HG03439 (cell line): ENCODE results near the gene ANKRD33B.

Experiments used
- ATAC-seq: cut with Tn5 transposase; IDR thresholded peaks from one replicate; pipeline ENCODE4 v1.9.1; 2021; ENCODE audit warnings: mild to moderate bottlenecking, moderate library complexity; ENCODE audit not compliant: unreplicated experiment

The ANKRD33B gene

GRCh38 chr5:10577371-10578292, 13.8 kb downstream of the ANKRD33B start:
- ATAC-seq, result no peak

- no peak for ATAC-seq
These were observed 14.4 kb downstream of the ANKRD33B start for GRCh38 chr5:10578293-10578665.

DNA sequence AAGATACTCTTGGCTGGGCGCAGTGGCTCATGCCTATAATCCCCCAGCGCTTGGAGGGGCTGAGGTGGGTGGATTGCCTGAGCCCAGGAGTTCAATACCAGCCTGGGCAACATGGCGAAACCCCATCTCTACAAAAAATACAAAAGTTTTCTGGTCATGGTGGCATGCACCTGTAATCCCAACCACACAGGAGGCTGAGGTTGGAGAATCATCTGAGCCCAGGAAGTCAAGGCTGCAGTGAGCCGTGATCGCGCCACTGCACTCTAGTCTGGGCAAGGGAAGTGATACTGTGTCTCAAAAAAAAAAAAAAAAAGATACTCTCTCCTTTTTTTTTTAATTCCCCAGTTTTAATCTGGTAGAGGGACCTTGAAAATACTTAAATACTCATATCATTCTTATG, 15.0 kb downstream of the ANKRD33B start:
- peak; percentile 40 for ATAC-seq

- peak; percentile 33 for ATAC-seq
These were observed 16.0 kb downstream of the ANKRD33B start for GRCh38 chr5:10579536-10580521.

DNA sequence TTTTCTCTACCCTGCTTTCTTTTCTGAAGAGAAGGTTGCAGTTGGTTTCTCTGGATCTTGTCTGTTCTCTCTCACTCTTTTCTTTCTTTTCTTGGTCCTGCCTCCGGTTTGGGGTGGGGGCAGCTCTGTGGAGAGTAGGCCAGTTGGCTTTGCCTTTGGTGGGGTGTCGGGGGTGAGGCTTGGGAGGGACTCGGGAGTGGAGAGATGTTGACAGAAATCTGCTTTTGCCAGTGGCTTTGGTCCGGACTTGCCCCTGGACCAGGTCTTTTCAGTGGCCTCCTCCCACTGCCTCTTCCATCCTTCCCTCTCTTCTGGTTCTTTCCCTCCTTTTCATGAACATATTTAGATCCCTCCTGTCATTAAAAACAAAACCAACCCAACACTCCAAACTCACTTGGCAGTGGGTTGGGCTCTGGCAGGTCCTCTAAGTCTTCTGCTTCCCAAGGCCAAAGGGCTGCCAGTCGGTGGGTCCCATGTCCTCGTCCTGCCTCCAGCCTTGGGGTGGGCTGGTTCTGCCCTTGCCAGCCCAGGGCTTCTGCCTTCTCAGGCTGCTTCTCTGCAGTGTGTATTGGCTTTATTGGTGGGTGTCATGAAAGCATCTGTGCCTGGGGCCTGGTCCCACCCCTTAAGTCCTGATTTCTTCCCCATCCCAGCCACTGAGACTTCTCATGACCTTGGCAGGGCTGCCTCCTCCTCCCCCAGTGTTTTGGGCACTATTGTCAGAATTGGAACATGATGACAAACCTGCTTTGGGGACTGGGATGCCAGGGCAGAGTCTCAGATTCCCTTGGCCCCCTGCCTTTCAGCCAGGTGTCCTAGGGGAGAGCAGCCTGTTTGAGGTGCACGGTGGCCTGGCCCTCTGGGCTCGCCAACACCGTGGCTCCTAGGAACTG, 16.9 kb downstream of the ANKRD33B start:
- no peak for ATAC-seq

- ATAC-seq, result no peak
These were observed 17.5 kb downstream of the ANKRD33B start for GRCh38 chr5:10581424-10581748.

- no peak for ATAC-seq
These were observed 18.1 kb downstream of the ANKRD33B start for GRCh38 chr5:10581867-10582511.

DNA sequence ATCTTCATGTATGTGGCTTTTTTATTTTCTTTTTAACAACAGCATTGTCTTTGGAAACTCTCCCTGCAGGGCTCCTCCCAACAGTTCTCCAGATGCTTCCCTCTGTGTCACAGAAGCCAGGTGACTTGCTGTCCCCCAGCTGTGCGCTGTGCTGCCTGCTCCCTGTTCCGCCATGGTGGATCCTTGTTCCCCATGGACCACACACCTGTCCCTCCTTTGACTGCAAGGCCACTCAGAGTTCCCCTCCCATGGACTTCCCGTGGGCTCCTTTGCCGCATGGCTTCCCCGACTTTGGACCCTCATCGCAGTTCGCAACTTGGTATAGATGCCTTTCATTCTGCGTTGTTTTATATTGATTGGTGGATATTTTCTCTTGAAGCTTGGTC, 18.6 kb downstream of the ANKRD33B start:
- no peak for ATAC-seq

- no peak for ATAC-seq
These were observed 20.0 kb downstream of the ANKRD33B start for GRCh38 chr5:10583663-10584572.

DNA sequence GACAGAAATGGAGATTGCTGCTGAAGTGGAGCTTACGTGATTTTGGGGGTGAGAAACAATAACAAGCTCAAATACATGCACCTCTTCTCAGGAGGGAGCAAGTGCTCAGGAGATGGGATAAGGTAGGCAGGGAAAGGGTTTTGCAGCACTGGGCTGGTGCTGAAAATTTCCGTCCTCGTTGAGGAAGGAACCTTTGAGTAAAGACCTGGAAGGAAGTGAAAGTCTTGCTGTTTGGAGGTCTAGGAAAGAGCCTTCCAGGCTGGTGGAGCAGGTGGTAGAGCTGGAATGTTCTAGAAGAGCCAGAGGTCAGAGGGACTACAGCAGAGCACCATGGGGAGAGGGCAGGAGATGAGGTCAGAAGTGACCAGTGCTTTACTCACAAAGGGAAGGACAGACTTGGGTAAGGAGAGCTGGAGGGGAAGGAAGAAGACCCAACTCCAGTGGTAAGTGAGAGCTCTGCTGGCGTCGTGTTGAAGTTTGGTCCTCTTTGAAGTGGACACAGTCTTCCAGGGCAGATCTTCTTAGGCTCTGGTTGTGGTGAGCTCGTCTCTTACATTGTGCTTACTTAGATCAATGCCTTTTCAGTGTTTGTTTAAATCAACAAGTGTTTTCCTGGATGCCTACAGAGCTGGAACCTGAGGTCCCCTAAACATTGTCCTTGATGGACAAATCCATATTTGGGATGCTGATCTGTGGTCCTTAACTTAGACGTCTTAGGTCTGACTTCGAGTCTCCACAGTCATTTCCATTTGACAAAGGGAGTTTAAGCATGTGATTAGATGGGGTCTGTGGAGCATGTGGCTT, 21.0 kb downstream of the ANKRD33B start:
- no peak for ATAC-seq

DNA sequence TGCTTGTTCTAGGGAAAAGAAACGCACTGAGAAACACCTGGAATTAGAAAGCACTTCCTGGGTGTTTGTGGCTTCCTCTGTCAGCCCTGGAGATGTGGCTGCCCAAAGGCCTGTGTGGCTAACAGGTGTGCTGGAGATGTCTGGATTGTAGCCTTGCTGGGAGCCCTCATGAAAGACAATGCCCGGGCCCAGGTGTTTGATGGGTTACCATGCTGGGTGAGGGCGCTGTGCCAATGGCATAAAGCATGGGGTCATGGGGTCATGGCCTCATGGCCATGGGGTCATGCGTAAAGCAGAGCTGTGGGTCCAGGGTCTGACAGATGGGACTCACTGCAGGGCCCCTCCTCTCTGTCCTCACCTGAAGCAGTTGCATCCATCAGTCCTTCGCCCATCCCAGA, 21.6 kb downstream of the ANKRD33B start:
- no peak for ATAC-seq

DNA sequence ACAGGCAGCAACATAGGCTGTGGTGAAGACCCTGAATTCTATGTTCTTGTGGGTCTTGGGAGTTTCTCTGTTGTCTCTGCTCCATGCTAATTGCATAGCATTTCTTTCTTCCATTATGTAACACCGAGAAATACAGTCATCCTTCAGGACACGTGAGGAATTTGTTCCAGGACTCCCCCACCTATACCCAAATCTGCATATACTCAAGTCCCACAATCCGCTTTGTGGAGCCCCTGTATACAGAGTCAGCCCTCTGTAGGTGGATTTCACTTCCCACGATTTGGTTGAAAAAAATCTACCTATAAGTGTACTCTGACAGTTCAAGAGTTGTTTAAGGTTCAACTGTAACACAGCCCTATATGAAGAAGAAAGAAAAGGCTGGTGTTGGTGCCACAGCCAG, 22.1 kb downstream of the ANKRD33B start:
- no peak for ATAC-seq

GRCh38 chr5:10586555-10586954, 22.7 kb downstream of the ANKRD33B start:
- no peak for ATAC-seq

- ATAC-seq, result no peak
These were observed 24.4 kb downstream of the ANKRD33B start for GRCh38 chr5:10588109-10588775.

GRCh38 chr5:10588779-10589447, 25.0 kb downstream of the ANKRD33B start:
- ATAC-seq, result no peak

GRCh38 chr5:10590226-10590999, 26.5 kb downstream of the ANKRD33B start:
- ATAC-seq, result no peak

DNA sequence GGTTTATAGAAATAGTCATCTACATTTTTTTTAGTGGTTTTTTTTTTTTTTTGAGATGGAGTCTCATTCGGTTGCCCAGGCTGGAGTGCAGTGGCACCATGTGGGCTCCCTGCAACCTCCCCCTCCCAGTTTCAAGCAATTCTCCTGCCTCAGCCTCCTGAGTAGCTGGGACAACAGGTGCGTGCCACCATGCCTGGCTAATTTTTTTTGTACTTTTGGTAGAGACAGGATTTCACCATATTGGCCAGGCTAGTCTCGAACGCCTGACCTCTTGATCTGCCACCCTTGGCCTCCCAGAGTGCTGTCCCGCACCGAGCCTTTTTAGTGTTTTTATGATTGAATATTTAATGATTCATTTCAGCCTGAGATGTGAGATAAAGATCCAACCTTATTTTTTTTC, 27.3 kb downstream of the ANKRD33B start:
- ATAC-seq, result no peak
